ENCODE measurements around the gene ZNF189.

The ZNF189 gene

GRCh38 chr9:101393135-101393534, 5.5 kb upstream of the ZNF189 start:
- in situ Hi-C loops (cut with HindIII; ENCODE audit: low pct_ligation_motif_present, low sequenced_read_pairs) = no loop called here
- Histone ChIP-seq H3K27ac (no peak overlapping the region), H3K27me3 (replicated peaks) (no peaks in the 10 kb centered on the region), H3K36me3 (replicated peaks) (peaks cover 10% of the 10 kb centered on the region), H3K4me3 (ENCODE audit: low read depth, low read length) (no peak overlapping the region)
- TF ChIP-seq CTCF (IDR thresholded peaks at IDR 0.05; ENCODE audit: low read depth, low read length, missing control alignments) = no peak
- DNase-seq = no peak

GRCh38 chr9:101394687-101395086, 4.0 kb upstream of the ZNF189 start:
- Histone ChIP-seq H3K36me3 (replicated peaks) (peaks cover 7% of the 10 kb centered on the region), H3K27ac (no peak overlapping the region), H3K4me3 (ENCODE audit: low read depth, low read length) (no peak overlapping the region), H3K27me3 (replicated peaks) (no peaks in the 10 kb centered on the region)
- DNase-seq = no peak
- no peak for TF ChIP-seq CTCF (IDR thresholded peaks at IDR 0.05; ENCODE audit: low read depth, low read length, missing control alignments)
- in situ Hi-C loops (cut with HindIII; ENCODE audit: low pct_ligation_motif_present, low sequenced_read_pairs) = no loop called here

GRCh38 chr9:101397746-101398067, 944 bp upstream of the ZNF189 start:
- TF ChIP-seq CTCF (IDR thresholded peaks at IDR 0.05; ENCODE audit: low read depth, low read length, missing control alignments) = no peak
- Histone ChIP-seq H3K4me3 (ENCODE audit: low read depth, low read length) (peak overlapping the region; percentile 88), H3K27me3 (replicated peaks) (no peaks in the 10 kb centered on the region), H3K27ac (peak overlapping the region; percentile 90), H3K36me3 (replicated peaks) (peaks cover 26% of the 10 kb centered on the region)
- in situ Hi-C loops (cut with HindIII; ENCODE audit: low pct_ligation_motif_present, low sequenced_read_pairs) = no loop called here
- DNase-seq = no peak

GRCh38 chr9:101398930-101399642, 435 bp downstream of the ZNF189 start:
- peak overlapping the region; percentile 67 for H3K27ac ChIP-seq
- peaks cover 39% of the 10 kb centered on the region for H3K36me3 ChIP-seq (replicated peaks)
- no peak for TF ChIP-seq CTCF (IDR thresholded peaks at IDR 0.05; ENCODE audit: low read depth, low read length, missing control alignments)
- H3K27me3 ChIP-seq (replicated peaks) = no peaks in the 10 kb centered on the region
- in situ Hi-C loops (cut with HindIII; ENCODE audit: low pct_ligation_motif_present, low sequenced_read_pairs) = no loop called here
- peak overlapping the region; percentile 74 for H3K4me3 ChIP-seq (ENCODE audit: low read depth, low read length)
- DNase-seq = no peak

DNA sequence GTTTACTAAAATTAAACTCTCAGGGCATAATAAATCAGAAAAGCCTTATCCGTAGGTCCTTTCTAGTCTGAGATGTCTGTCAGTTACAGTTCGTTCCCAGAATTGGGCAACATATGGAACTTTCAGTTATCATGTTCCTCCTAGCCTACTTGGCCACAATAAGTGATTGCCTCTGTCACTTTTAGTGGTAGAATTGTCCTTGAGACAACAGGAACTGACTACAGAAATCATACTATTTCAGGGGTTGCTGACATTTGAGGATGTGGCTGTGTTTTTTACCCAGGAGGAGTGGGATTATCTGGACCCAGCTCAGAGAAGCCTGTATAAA, 956 bp downstream of the ZNF189 start:
- DNase-seq = no peak
- Histone ChIP-seq H3K36me3 (replicated peaks) (peaks cover 45% of the 10 kb centered on the region), H3K4me3 (ENCODE audit: low read depth, low read length) (peak overlapping the region; percentile 74), H3K27ac (no peak overlapping the region), H3K27me3 (replicated peaks) (no peaks in the 10 kb centered on the region)
- in situ Hi-C loops (cut with HindIII; ENCODE audit: low pct_ligation_motif_present, low sequenced_read_pairs) = no loop called here
- TF ChIP-seq CTCF (IDR thresholded peaks at IDR 0.05; ENCODE audit: low read depth, low read length, missing control alignments) = no peak

- in situ Hi-C loops (cut with HindIII; ENCODE audit: low pct_ligation_motif_present, low sequenced_read_pairs) = no loop called here
- Histone ChIP-seq H3K4me3 (ENCODE audit: low read depth, low read length) (peak overlapping the region; percentile 74), H3K27ac (no peak overlapping the region), H3K27me3 (replicated peaks) (no peaks in the 10 kb centered on the region), H3K36me3 (replicated peaks) (peaks cover 50% of the 10 kb centered on the region)
- DNase-seq = peak; percentile 29
- TF ChIP-seq CTCF (IDR thresholded peaks at IDR 0.05; ENCODE audit: low read depth, low read length, missing control alignments) = no peak
Observed at GRCh38 chr9:101400120-101400519, 1.5 kb downstream of the ZNF189 start.

All from brain microvascular endothelial cell (primary cell).